Activated T-helper 1 cell treated with Interleukin-2 at 50 U/mL for 16 hours (primary cell): ENCODE data around the gene GAPDH.
"Not testable (repeated sequence)": the region's sequence is repeated elsewhere in the genome, so short reads cannot be mapped to it uniquely, and the experiment has no call there.

ENCODE experiments used
- DNase-seq: peaks from one replicate; pipeline ENCODE4 v3.0.0-alpha.2; 2020; ENCODE audit warnings: low read depth

GAPDH gene

GRCh38 chr12:6546016-6546415 lies 11.7 kb downstream of the GAPDH start:
- no peak for DNase-seq

GRCh38 chr12:6547566-6547965 lies 13.2 kb downstream of the GAPDH start:
- DNase-seq = no peak

GRCh38 chr12:6547987-6548386 lies 13.7 kb downstream of the GAPDH start:
- no peak for DNase-seq

GRCh38 chr12:6548556-6548955 lies 14.2 kb downstream of the GAPDH start:
- no peak for DNase-seq

- no peak for DNase-seq
Measured at GRCh38 chr12:6548966-6549683, 14.8 kb downstream of the GAPDH start.

- no peak for DNase-seq
Measured at GRCh38 chr12:6549684-6550151, 15.4 kb downstream of the GAPDH start.

GRCh38 chr12:6550294-6551062 lies 16.2 kb downstream of the GAPDH start:
- DNase-seq = no peak

GRCh38 chr12:6551063-6551461 lies 16.7 kb downstream of the GAPDH start:
- no peak for DNase-seq

GRCh38 chr12:6551496-6552139 lies 17.3 kb downstream of the GAPDH start:
- DNase-seq = no peak

- no peak for DNase-seq
Measured at GRCh38 chr12:6552140-6552551, 17.8 kb downstream of the GAPDH start.

GRCh38 chr12:6553051-6553868 lies 18.9 kb downstream of the GAPDH start:
- DNase-seq = no peak

- no peak for DNase-seq
Measured at GRCh38 chr12:6554168-6555017, 20.1 kb downstream of the GAPDH start.

- DNase-seq = no peak
Measured at GRCh38 chr12:6555018-6555691, 20.8 kb downstream of the GAPDH start.

GRCh38 chr12:6556496-6556817 lies 22.1 kb downstream of the GAPDH start:
- not testable (repeated sequence) for DNase-seq

- DNase-seq = no peak
Measured at GRCh38 chr12:6556857-6557256, 22.5 kb downstream of the GAPDH start.

- not testable (repeated sequence) for DNase-seq
Measured at GRCh38 chr12:6558014-6558760, 23.9 kb downstream of the GAPDH start.

GRCh38 chr12:6559500-6559899 lies 25.2 kb downstream of the GAPDH start:
- DNase-seq = no peak

- no peak for DNase-seq
Measured at GRCh38 chr12:6560501-6561205, 26.3 kb downstream of the GAPDH start.

GRCh38 chr12:6562881-6563280 lies 28.6 kb downstream of the GAPDH start:
- DNase-seq = no peak
